HepG2 (cell line): ENCODE data around the gene CST11. TPM values are rescaled to one million over a fixed set of nuclear protein-coding genes. Genes with fewer than 3 reads are reported as not detected.

Experiments
- ATAC-seq: fragments of 200-7000 bp; cut with Tn5 transposase; 3 replicates; pipeline ENCODE4 v1.9.1; 2020; ENCODE audit warnings: mild to moderate bottlenecking, moderate library complexity
- BruUV-seq: library from RNA; stranded (reverse); fragments of 400-500 nt; replicated peaks from 2 replicates; lab custom pipeline; 2021; lab: Mats Ljungman, UMichigan
- CTCF ChIA-PET: fragments of 300-600 bp; formaldehyde crosslinking; extraction: SDS; loops from one replicate; lab custom pipeline; 2021; ENCODE audit warnings: low total read pairs, inconsistent platforms, low intra/inter-chr PET ratio; lab: Yijun Ruan, JAX
- POLR2A ChIA-PET: fragments of 350-600 bp; sonication (Branson Sonifier 250); formaldehyde crosslinking; loops from one replicate; lab custom pipeline; 2020; ENCODE audit warnings: antibody characterized with exemption, inconsistent platforms; lab: Yijun Ruan, JAX
- DNase-seq: peaks from one replicate; pipeline ENCODE4 v3.0.0-alpha.2; 2015; ENCODE audit warnings: low spot score
- FAIRE-seq: peaks from 3 replicates; lab custom pipeline; 2011; peaks lifted over from hg19 to GRCh38; lab: Jason Lieb, UNC
- H2AFZ ChIP-seq: one replicate; pipeline ENCODE4 v1.6.1; 2011; ENCODE audit warnings: low read length, inconsistent platforms
- H3K27ac ChIP-seq: fragments of 300-600 bp; 3 replicates; pipeline ENCODE4 v1.8.0; 2011; ENCODE audit warnings: mixed run types, mild to moderate bottlenecking, mixed read lengths, low read length, inconsistent platforms; ENCODE audit not compliant: insufficient read depth; ENCODE audit errors: extremely low read length
- H3K27me3 ChIP-seq, 2 experiments: fragments of 200-600 bp in 1 of 2; 2 replicates in 1 of 2; 3 replicates in 1 of 2; pipeline versions ENCODE4 v1.6.0 to v1.8.0; 2011; ENCODE audit warnings: low read length in 2 of 2, mild to moderate bottlenecking in 2 of 2, moderate library complexity in 2 of 2, inconsistent platforms in 1 of 2; ENCODE audit not compliant: insufficient read depth in 2 of 2, control insufficient read depth in 1 of 2
- H3K36me3 ChIP-seq, 2 experiments: fragments of 200-600 bp in 1 of 2; replicated peaks in 1 of 2; 2 replicates in 1 of 2; 3 replicates in 1 of 2; pipeline versions ENCODE4 v1.5.1 to v1.8.0; 2011; ENCODE audit warnings: low read length in 2 of 2, inconsistent platforms in 1 of 2; ENCODE audit not compliant: insufficient read depth in 2 of 2, control insufficient read depth in 1 of 2
- H3K4me1 ChIP-seq: 2 replicates; pipeline ENCODE4 v1.5.1; 2012; ENCODE audit warnings: low read length, inconsistent platforms; ENCODE audit not compliant: insufficient read depth
- H3K4me2 ChIP-seq: 2 replicates; pipeline ENCODE4 v1.6.0; 2011; ENCODE audit warnings: low read depth, low read length, inconsistent platforms
- H3K4me3 ChIP-seq, 3 experiments: fragments of 200-600 bp in 1 of 3; sonication (generic), shearing (Covaris generic) in 1 of 3; replicated peaks in 1 of 3; 2 replicates each; pipeline ENCODE4 v1.5.1; 2011 to 2016; ENCODE audit warnings: low read length in 3 of 3, inconsistent platforms in 2 of 3, low read depth in 2 of 3, mild to moderate bottlenecking in 2 of 3, control low read depth in 1 of 3, mixed read lengths in 1 of 3; ENCODE audit not compliant: insufficient read depth in 1 of 3
- H3K79me2 ChIP-seq: one replicate; pipeline ENCODE4 v1.6.1; 2011; ENCODE audit warnings: low read length, inconsistent platforms; ENCODE audit not compliant: insufficient read depth
- H3K9ac ChIP-seq: 2 replicates; pipeline ENCODE4 v1.6.0; 2011; ENCODE audit warnings: mild to moderate bottlenecking, low read depth, low read length, inconsistent platforms; ENCODE audit not compliant: insufficient read depth
- H3K9me3 ChIP-seq: 2 replicates; pipeline ENCODE4 v1.5.1; 2012; ENCODE audit warnings: mild to moderate bottlenecking, low read length
- H4K20me1 ChIP-seq: 2 replicates; pipeline ENCODE4 v1.6.0; 2011; ENCODE audit warnings: inconsistent platforms, mild to moderate bottlenecking, low read length, moderate library complexity; ENCODE audit not compliant: insufficient read depth
- FOXA3 ChIP-seq: IDR thresholded peaks from 2 replicates; pipeline ENCODE4 v1.6.1; 2016; ENCODE audit warnings: missing genetic modification reagents, missing compliant biosample characterization
- GFI1 ChIP-seq: sonication (generic); formaldehyde crosslinking; IDR thresholded peaks from 2 replicates; pipeline ENCODE4 v1.5.0; 2020; ENCODE audit warnings: missing genetic modification reagents, mild to moderate bottlenecking, borderline replicate concordance
- MAFK ChIP-seq, 2 experiments: IDR thresholded peaks in 1 of 2; conservative IDR thresholded peaks in 1 of 2; 2 replicates each; pipeline ENCODE4 v1.6.1; 2011; ENCODE audit warnings: improper control_type of control experiment in 2 of 2, low read length in 2 of 2
- MTF1 ChIP-seq: sonication (generic); formaldehyde crosslinking; IDR thresholded peaks from 2 replicates; pipeline ENCODE4 v1.5.0; 2020; ENCODE audit warnings: missing genetic modification reagents
- ZNF225 ChIP-seq: sonication (generic); formaldehyde crosslinking; IDR thresholded peaks from 2 replicates; pipeline ENCODE4 v1.4.0; 2020; ENCODE audit warnings: mild to moderate bottlenecking, missing genetic modification reagents
- ZNF572 ChIP-seq: sonication (generic); formaldehyde crosslinking; IDR thresholded peaks from 2 replicates; pipeline ENCODE4 v1.5.1; 2020; ENCODE audit warnings: mild to moderate bottlenecking, missing genetic modification reagents
- ZNF766 ChIP-seq: sonication (generic); formaldehyde crosslinking; IDR thresholded peaks from 2 replicates; pipeline ENCODE4 v1.5.0; 2020; ENCODE audit warnings: missing genetic modification reagents, borderline replicate concordance
- ZNF768 ChIP-seq: sonication (generic); formaldehyde crosslinking; IDR thresholded peaks from 2 replicates; pipeline ENCODE4 v1.4.0; 2020; ENCODE audit warnings: missing genetic modification reagents
- ZNF792 ChIP-seq: IDR thresholded peaks from 2 replicates; pipeline ENCODE4 v1.6.1; 2016
- WGBS: methylation state at CpG from one replicate; pipeline ENCODE4 v1.1.6; 2017; ENCODE audit warnings: low lambda C conversion rate; 5-methylcytosine and 5-hydroxymethylcytosine counted together
- in situ Hi-C: cut with HindIII; loops from 2 replicates; pipeline ENCODE4 v1.10.0; 2017; ENCODE audit warnings: low pct_unique_long_range_greater_than_20kb; ENCODE audit not compliant: extremely low pct_ligation_motif_present
- intact Hi-C: fragments of 100-400 bp; cut with micrococcal nuclease; formaldehyde crosslinking; loops from one replicate; pipeline ENCODE4 v1.10.0; 2022; ENCODE audit not compliant: unreplicated experiment
- polyA plus RNA-seq, 8 experiments: library from polyadenylated mRNA; depleted of rRNA in 3 of 8; stranded (reverse) in 7 of 8; unstranded in 1 of 8; fragments of >200 nt; fragmentation: Illumina TruSeq in 4 of 8; extraction: Trizol in 4 of 8; gene quantifications; 2 replicates each; pipeline versions ENCODE4 v1.2.1 to v1.2.3, GENCODE V29; 2011 to 2016; ENCODE audit warnings: low read depth in 4 of 8, missing spikeins in 1 of 8, mixed read lengths in 1 of 8; ENCODE audit not compliant: insufficient read depth in 1 of 8
- total RNA-seq, 5 experiments: library from RNA; depleted of rRNA; stranded (reverse); fragments of >200 nt; fragmentation: Illumina TruSeq; extraction: Trizol; gene quantifications; 2 replicates each; pipeline ENCODE4 v1.2.3, GENCODE V29; 2016; ENCODE audit warnings: low read depth in 1 of 5
- TF ChIP-seq, protein P1 (sequence below): IDR thresholded peaks from 2 replicates; pipeline ENCODE4 v1.6.1; 2016; ENCODE audit warnings: missing compliant biosample characterization, missing genetic modification reagents, borderline replicate concordance
- TF ChIP-seq, protein P2 (sequence below): sonication (generic); formaldehyde crosslinking; IDR thresholded peaks from 2 replicates; pipeline ENCODE4 v1.9.0; 2021; ENCODE audit warnings: missing genetic modification reagents, borderline replicate concordance
- TF ChIP-seq, protein P3 (sequence below): sonication (generic); formaldehyde crosslinking; IDR thresholded peaks from 2 replicates; pipeline ENCODE4 v1.4.0; 2020; ENCODE audit warnings: missing genetic modification reagents
- TF ChIP-seq, protein P4 (sequence below): fragments of 450-650 bp; IDR thresholded peaks from 2 replicates; pipeline ENCODE4 v1.6.1; 2017

CST11 gene
- total and polyA plus RNA-seq, 2 of the 13 experiments (the other 11 are each of a cell fraction or from before 2014, with no cell fraction given) = not detected

DNA sequence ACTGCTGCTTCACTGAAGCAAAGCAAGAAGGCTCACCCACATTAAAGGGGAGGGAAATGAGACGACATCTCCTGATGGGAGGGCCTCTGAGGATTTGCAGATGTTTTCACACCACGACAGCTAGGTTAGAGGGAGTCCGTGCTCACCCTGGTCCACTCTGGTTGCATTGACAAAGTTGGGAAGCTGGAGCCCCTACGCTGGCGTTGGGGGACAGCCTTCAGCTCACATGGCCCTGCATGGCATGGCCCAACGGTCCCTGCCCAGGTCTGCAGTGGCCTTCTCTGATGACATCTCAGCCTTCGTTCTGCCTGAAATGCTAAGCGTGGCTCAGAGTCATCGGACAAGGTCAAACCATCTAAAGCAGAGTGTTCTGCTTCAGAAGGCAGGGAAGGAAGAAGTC, 27.5 kb downstream of the CST11 start (continued):
- TF ChIP-seq, protein P1, sequence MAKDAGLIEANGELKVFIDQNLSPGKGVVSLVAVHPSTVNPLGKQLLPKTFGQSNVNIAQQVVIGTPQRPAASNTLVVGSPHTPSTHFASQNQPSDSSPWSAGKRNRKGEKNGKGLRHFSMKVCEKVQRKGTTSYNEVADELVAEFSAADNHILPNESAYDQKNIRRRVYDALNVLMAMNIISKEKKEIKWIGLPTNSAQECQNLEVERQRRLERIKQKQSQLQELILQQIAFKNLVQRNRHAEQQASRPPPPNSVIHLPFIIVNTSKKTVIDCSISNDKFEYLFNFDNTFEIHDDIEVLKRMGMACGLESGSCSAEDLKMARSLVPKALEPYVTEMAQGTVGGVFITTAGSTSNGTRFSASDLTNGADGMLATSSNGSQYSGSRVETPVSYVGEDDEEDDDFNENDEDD (CRISPR knock-in tag) = no peak
- TF ChIP-seq ZNF225 (CRISPR knock-in tag) = no peak

DNA sequence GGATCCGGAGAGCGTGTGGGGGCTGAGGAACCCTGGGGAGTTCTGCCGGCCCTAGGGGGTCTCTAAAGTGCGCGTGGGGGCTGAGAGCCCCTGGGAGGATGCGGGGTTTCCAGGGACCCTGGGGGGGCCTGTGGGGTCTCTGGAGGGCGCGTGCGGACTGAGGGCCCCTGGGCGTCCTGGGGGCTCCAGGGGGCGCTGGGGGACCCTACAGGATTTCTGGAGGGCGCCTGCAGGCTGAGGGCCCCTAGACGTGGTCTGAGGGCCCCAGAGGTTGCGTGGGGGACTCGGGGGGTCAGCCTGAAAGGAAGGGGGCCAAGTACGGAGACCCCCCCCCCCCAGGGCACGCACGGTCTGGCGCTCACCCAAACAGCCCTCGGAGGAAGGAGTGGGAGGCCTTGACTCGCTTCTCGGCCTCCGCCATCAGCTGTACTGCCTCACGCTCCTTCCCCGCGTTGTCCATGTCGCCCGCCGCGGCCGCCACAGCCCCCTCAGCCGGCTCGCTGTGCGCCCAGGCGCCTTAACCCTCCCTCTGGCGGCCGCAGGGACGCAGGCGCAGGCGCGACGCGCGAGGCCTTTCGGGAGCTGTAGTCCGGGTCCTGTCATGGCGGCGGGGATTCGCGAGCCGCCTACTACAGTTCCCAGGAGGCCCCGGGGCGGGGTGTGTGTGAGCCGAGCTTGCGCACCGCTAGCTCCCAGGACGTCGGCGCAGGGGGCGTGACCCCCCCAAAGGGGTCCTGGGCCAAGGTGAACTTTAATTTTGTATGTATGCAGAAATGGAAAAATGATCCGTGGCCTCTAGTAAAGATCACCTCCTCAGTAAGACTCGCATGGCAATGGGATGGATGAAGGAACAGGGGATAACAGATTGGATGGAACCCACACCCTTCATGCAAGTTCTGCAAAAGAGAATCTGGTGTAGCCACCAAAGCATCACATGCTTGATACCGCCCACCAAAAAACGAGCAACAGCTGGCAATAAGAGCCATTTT, 31.4 kb downstream of the CST11 start, which contains the start of gene NAPB:
Gene NAPB, minus strand, starts transcription at position 546 of the 989 bp plus-strand sequence. Its CDS starts 86 bp downstream, at position 460.
- H3K36me3 ChIP-seq = no peaks in the 10 kb centered on the region
- peak within 1 kb of the TSS; percentile 89 for H2AFZ ChIP-seq
- H3K79me2 ChIP-seq = peaks cover 37% of the 10 kb centered on the region
- H4K20me1 ChIP-seq = peaks cover 7% of the 10 kb centered on the region; the same call in 1 of the 2 replicates
- H3K4me3 ChIP-seq = peak within 1 kb of the TSS; percentile 76 to 99 (median 93)
- WGBS = 1% methylated on average over 55 of the region's 64 CpGs
- peak within 1 kb of the TSS; percentile 85 for H3K9ac ChIP-seq
- H3K9me3 ChIP-seq = no peaks in the 10 kb centered on the region
- peak; percentile 92 for DNase-seq
- ATAC-seq = peak; percentile 98
- H3K4me2 ChIP-seq = peak within 1 kb of the TSS; percentile 94
- H3K4me1 ChIP-seq = peaks cover 62% of the 10 kb centered on the region
- in situ Hi-C loops (no loop called here), intact Hi-C loops (loop anchor here (5.0 kb wide), 1 partner anchor 69 kb away; the partner anchor contains the start of gene NXT1)
- no TSS peak for BruUV-seq
- H3K27ac ChIP-seq = peak within 1 kb of the TSS; percentile 66
- peak; percentile 53 for FAIRE-seq
- ChIA-PET POLR2A (interaction anchor here (0.7 to 5.0 kb wide), 20 partner anchors 9 to 909 kb away, joined by 3 to 56 read pairs (median 7); partner anchors contain the start of genes CST3, GZF1 and NXT1), CTCF (no interaction called here)
- H3K27me3 ChIP-seq = no peaks in the 10 kb centered on the region
- TF ChIP-seq, protein P2, sequence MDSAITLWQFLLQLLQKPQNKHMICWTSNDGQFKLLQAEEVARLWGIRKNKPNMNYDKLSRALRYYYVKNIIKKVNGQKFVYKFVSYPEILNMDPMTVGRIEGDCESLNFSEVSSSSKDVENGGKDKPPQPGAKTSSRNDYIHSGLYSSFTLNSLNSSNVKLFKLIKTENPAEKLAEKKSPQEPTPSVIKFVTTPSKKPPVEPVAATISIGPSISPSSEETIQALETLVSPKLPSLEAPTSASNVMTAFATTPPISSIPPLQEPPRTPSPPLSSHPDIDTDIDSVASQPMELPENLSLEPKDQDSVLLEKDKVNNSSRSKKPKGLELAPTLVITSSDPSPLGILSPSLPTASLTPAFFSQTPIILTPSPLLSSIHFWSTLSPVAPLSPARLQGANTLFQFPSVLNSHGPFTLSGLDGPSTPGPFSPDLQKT (CRISPR knock-in tag) = no peak
- TF ChIP-seq GFI1 (CRISPR knock-in tag) (no peak; the same call in 1 of the 2 replicates), ZNF572 (CRISPR knock-in tag) (peak; percentile 85; the same call in 1 of the 2 replicates), ZNF766 (CRISPR knock-in tag) (0 out of 2 replicates have a peak, but pooled peaks have one; percentile 72), MAFK (conservative IDR thresholded peaks at IDR 0.05 in 1 of 2, IDR thresholded peaks at IDR 0.05 in 1 of 2; ENCODE audit: low read length in 2 of 2) (no peak), FOXA3 (CRISPR knock-in tag) (peak; percentile 52), ZNF768 (CRISPR knock-in tag) (peak; percentile 82; the same call in 1 of the 2 replicates), ZNF792 (peak; percentile 95), MTF1 (CRISPR knock-in tag) (peak; percentile 69; the same call in 1 of the 2 replicates)
- TF ChIP-seq, protein P3, sequence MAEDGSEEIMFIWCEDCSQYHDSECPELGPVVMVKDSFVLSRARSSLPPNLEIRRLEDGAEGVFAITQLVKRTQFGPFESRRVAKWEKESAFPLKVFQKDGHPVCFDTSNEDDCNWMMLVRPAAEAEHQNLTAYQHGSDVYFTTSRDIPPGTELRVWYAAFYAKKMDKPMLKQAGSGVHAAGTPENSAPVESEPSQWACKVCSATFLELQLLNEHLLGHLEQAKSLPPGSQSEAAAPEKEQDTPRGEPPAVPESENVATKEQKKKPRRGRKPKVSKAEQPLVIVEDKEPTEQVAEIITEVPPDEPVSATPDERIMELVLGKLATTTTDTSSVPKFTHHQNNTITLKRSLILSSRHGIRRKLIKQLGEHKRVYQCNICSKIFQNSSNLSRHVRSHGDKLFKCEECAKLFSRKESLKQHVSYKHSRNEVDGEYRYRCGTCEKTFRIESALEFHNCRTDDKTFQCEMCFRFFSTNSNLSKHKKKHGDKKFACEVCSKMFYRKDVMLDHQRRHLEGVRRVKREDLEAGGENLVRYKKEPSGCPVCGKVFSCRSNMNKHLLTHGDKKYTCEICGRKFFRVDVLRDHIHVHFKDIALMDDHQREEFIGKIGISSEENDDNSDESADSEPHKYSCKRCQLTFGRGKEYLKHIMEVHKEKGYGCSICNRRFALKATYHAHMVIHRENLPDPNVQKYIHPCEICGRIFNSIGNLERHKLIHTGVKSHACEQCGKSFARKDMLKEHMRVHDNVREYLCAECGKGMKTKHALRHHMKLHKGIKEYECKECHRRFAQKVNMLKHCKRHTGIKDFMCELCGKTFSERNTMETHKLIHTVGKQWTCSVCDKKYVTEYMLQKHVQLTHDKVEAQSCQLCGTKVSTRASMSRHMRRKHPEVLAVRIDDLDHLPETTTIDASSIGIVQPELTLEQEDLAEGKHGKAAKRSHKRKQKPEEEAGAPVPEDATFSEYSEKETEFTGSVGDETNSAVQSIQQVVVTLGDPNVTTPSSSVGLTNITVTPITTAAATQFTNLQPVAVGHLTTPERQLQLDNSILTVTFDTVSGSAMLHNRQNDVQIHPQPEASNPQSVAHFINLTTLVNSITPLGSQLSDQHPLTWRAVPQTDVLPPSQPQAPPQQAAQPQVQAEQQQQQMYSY (CRISPR knock-in tag) = no peak; the same call in 1 of the 2 replicates
- TF ChIP-seq, protein P4, sequence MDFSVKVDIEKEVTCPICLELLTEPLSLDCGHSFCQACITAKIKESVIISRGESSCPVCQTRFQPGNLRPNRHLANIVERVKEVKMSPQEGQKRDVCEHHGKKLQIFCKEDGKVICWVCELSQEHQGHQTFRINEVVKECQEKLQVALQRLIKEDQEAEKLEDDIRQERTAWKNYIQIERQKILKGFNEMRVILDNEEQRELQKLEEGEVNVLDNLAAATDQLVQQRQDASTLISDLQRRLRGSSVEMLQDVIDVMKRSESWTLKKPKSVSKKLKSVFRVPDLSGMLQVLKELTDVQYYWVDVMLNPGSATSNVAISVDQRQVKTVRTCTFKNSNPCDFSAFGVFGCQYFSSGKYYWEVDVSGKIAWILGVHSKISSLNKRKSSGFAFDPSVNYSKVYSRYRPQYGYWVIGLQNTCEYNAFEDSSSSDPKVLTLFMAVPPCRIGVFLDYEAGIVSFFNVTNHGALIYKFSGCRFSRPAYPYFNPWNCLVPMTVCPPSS = no peak
